GM21381 (cell line): Measurements from ENCODE around the gene INSR.
"Not testable (repeated sequence)": the region's sequence is repeated elsewhere in the genome, so short reads cannot be mapped to it uniquely, and the experiment has no call there.

Experiments used
- ATAC-seq: cut with Tn5 transposase; IDR thresholded peaks from one replicate; pipeline ENCODE4 v1.9.1; 2021; ENCODE audit warnings: mild to moderate bottlenecking, moderate library complexity; ENCODE audit not compliant: unreplicated experiment

Gene INSR

GRCh38 chr19:7147119-7147675 is 147.0 kb downstream of the INSR start:
- not testable (repeated sequence) for ATAC-seq

DNA sequence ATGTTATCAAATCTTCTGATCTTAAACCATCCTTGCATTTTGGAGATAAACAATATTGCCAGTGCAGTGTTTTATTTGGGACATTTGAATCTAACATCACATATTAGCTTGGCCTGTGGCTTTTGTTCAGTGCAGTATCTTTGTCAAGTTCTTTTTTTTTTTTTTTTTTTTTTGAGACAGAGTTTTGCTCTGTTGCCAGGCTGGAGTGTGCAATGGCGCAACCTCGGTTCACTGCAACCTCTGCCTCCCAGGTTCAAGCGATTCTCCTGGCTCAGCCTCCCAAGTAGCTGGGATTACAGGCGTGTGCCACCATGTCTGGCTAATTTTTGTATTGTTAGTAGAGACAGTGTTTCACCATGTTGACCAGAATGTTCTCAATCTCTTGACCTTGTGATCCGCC is 148.1 kb downstream of the INSR start:
- ATAC-seq, result not testable (repeated sequence)

- no peak for ATAC-seq
Measured at GRCh38 chr19:7145494-7145893, 148.7 kb downstream of the INSR start.

DNA sequence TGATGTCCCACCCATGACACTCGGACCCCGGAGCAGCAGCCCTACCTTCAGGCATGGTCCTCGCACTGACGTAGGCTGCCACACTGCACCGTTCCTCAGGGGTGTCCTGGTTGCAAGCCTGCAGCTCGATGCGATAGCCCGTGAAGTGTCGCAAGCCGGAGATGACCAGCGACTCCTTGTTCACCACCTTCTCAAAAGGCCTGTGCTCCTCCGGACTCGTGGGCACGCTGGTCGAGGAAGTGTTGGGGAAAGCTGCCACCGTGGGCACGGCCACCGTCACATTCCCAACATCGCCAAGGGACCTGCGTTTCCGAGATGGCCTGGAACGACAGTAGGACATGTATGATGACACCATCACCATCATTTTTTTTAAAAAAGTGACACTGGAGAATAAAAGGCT is 151.4 kb downstream of the INSR start:
- no peak for ATAC-seq

GRCh38 chr19:7140137-7140536 is 154.1 kb downstream of the INSR start:
- no peak for ATAC-seq

DNA sequence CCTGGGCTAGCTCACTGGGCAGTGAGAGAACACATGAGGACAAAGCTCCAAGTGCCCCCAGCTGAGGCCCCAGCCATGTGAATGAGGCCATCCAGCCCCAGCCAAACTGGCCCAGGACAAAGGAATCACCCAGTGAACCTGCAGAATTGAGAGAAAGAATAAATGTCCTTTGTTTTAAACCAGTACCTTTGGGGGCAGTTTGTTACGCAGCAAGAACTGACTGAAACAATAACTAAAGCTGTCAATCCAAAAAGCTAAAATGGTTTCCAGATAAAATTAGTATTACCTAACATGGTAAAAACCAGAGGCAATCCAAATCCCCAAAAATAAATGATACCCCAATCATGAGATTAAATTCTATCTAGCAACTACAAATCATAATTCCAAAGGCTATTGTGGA is 155.1 kb downstream of the INSR start:
- no peak for ATAC-seq

GRCh38 chr19:7138402-7138801 is 155.8 kb downstream of the INSR start:
- ATAC-seq, result no peak

GRCh38 chr19:7137120-7137519 is 157.1 kb downstream of the INSR start:
- ATAC-seq, result no peak

DNA sequence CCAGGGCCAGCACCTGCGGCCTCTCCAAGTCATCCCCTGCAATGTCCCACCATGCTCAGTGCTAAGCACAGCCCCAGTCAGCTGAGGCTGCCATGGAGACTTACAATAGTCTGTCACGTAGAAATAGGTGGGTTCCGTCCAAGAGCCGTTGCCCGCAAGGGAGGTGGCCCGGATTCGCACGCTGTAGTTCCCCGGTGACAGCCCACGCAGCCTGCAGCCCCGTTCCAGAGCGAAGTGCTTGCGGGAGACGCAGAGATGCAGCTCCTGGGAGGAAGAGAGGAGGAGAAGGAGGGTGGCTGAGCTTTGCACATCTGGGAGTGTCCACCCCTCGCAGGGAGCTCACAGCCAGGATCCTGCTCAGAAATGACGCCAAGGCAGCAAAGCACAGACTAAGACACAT is 162.2 kb downstream of the INSR start:
- no peak for ATAC-seq

GRCh38 chr19:7130043-7130442 is 164.2 kb downstream of the INSR start:
- no peak for ATAC-seq

- ATAC-seq, result no peak
Measured at GRCh38 chr19:7126132-7126531, 168.1 kb downstream of the INSR start.

GRCh38 chr19:7125221-7125620 is 169.0 kb downstream of the INSR start:
- ATAC-seq, result no peak

DNA sequence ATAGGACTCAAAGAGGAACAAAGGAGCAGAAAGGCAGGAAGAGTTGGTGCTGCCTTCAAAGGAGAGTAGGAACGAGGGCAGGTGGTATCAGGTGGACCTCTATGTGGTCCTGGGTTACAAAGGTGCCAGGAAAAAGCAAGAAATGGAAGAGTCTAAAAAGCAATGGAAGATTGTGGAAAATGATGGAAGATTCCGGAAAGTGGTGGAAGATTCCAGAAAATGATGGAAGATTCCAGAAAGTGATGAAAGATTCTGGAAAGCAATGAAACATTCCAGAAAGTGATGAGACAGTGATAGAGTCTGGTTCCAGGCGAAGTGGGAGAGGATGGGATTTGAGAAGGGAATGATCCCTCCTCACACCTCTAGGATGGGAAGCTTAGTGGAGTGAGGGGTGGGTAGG is 169.4 kb downstream of the INSR start:
- no peak for ATAC-seq

GRCh38 chr19:7122701-7123100 is 171.5 kb downstream of the INSR start:
- no peak for ATAC-seq

GRCh38 chr19:7120499-7120898 is 173.7 kb downstream of the INSR start:
- no peak for ATAC-seq

DNA sequence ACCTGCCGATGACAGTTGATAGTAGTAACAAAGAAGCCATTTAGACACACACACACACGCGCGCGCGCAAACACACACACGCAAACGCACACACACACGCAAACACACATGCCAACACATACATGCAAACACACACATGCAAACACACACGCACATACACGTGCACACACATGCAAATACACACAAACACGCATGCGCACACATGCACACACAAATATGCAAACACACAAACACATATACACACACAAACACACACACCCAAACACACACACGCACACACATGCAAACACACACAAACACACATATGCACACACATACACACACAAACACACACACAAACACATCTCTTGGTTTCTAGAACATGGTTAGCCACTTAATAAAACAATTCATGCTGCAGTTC is 174.6 kb downstream of the INSR start:
- no peak for ATAC-seq

- ATAC-seq, result no peak
Measured at GRCh38 chr19:7117248-7117647, 177.0 kb downstream of the INSR start.

DNA sequence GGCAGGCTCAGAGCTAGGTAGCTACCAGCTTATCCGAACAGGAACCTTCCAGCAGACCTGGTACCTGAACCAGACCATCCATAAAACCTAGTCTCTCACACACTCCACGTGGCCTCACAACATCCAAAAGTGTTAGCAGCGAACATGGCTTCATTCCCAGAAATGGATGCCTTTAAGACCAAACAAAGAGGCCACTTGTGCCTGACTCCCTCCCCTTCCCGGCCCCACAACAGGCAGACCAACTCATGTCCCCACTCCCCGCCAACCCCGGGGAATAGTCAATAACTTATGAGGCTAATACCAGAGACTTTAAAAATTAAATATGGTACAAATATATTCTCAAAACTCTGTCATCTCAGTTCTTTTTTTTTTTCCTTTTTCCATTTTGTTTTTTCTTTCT is 178.5 kb downstream of the INSR start:
- no peak for ATAC-seq

DNA sequence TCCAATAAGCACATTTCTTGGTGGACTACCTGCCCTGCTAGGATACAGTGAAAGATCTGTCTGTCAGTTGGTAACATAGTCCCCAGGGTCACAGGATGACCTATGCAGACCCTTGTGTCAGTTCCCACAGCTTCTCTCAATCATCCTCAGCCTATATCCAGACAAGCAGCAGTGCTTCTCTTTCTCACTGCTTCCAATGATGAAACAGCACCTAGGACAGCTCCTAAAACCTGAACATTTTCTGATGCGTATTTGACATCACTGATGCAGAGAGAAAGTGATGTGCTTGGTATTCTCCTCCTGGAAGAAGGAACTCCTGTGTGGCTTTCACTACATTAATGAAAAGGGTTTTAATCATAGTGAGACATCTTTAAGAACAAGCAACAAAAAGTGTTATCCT is 181.0 kb downstream of the INSR start:
- no peak for ATAC-seq

DNA sequence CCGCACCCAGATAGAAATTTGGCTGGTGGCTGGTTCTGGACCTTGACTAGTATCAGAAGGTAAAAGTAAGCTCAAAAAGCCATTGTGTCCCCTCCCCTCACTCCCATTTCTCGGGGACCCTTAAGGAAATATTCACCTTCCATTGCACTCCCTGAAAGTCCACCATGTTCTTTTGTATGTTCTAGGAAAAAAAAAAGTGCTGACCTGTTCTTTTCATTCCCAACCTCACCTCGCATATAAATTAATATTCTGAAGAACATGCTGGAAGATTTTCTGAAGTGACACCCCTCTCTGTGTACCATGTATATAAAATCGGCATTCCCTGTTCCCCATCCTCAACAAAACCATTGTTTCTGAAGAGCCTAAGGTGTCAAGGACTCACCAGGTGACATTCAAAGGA is 181.5 kb downstream of the INSR start:
- ATAC-seq, result no peak

DNA sequence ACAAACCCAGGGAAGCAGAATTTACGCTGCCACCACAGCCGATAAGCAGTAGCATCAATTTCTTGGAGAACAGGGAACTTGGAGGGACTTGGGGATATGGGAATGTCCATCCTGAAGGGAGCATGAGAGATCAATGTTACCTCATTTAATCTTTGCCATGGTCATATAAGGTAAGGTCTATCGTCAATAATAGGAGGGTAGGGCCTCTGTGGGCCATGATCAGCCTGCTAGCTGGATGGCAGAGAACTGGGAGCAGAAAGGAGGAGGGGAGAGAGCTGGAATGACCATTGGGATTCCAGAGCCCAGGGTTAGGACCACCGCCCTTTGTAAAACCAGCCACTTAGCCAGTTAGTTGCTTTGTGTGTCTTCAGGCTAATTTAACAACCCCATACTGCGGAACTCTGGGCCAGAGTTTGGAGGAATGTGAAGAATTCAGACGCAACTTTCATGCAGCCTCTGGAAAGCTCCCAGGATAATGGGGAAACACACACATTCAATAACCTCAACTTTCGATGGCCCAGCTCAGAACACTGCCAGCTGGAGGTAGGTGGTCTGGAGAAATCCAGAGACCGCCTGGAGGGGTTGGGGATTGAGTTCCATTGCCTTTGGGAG is 184.4 kb downstream of the INSR start:
- no peak for ATAC-seq

DNA sequence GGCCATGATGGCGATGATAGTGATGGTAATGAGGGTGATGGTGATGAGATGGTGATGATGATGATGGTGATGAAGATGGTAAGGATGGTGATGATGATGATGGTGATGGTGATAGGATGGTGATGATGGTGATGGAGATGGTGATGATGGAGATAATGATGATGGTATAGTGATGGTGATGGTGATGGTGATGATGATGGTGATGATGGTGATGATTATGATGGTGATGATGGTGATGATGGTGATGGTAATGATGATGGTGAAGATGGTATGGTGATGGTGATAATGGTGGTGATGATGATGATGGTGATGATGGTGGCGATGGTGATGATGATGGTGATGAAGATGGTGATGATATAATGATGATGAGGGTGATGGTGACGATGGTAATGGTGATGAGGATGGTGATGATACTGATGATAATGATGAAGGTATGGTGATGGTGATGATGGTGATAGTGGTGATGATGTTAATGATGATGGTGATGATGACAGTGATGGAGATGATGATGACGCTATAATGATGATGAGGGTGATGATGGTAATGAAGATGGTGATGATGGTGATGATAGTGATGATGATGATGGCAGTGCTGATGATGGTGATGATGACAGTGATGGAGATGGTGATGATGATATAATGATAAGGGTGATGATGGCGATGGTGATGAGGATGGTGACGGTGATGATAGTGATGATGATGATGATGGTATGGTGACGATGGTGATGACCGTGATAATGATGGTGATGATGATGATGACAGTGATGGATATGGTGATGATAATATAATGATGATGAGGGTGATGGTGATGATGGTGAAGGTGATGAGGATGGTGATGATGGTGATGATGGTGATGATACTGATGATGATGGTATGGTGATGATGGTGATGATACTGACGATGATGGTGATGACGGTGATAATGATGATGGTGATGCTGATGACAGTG is 187.2 kb downstream of the INSR start:
- no peak for ATAC-seq
